ENCODE data around the gene GARNL3.

The GARNL3 gene, protein sequence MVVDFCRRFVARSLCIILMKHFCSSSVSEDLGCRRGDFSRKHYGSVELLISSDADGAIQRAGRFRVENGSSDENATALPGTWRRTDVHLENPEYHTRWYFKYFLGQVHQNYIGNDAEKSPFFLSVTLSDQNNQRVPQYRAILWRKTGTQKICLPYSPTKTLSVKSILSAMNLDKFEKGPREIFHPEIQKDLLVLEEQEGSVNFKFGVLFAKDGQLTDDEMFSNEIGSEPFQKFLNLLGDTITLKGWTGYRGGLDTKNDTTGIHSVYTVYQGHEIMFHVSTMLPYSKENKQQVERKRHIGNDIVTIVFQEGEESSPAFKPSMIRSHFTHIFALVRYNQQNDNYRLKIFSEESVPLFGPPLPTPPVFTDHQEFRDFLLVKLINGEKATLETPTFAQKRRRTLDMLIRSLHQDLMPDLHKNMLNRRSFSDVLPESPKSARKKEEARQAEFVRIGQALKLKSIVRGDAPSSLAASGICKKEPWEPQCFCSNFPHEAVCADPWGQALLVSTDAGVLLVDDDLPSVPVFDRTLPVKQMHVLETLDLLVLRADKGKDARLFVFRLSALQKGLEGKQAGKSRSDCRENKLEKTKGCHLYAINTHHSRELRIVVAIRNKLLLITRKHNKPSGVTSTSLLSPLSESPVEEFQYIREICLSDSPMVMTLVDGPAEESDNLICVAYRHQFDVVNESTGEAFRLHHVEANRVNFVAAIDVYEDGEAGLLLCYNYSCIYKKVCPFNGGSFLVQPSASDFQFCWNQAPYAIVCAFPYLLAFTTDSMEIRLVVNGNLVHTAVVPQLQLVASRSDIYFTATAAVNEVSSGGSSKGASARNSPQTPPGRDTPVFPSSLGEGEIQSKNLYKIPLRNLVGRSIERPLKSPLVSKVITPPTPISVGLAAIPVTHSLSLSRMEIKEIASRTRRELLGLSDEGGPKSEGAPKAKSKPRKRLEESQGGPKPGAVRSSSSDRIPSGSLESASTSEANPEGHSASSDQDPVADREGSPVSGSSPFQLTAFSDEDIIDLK

DNA sequence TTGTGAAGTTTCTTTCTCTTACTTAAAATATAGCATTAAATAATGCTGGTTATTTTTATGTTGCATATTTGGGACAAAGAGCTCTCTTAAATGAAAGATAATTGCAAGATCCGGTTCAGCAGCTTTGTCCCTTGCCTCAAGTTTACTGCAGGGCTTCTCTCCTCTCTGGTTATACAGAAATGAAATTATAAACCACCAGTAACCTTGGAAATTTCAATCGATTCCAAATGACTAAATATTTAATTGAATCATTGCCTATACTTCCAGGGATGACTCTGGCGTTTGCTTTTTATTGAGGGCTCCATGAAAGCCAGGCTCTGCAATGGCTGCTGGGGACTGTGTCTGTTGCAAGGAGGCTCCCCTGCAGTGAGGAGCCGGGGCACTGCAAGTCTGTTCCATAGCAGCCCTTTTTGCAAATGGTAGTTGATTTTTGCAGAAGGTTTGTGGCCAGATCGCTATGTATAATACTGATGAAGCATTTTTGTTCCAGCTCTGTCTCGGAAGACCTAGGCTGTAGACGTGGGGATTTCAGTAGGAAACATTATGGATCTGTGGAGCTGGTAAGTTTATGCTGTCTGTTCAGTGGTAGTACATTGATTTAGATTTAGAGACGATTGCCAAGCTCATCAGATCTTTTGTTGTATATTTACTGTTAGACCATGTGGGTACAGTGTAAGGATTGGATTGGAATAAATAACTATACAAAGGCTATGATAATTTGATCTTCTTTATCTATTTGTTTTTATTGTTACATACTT is at the start of gene GARNL3:
TSS of gene GARNL3 (plus strand) at position 313 of the 758 bp plus-strand sequence. CDS start at position 417, 104 bp downstream.
- DNase-seq: no peak

GRCh38 chr9:127215268-127216209 is 49.0 kb upstream of the GARNL3 start:
- no peak for DNase-seq

DNA sequence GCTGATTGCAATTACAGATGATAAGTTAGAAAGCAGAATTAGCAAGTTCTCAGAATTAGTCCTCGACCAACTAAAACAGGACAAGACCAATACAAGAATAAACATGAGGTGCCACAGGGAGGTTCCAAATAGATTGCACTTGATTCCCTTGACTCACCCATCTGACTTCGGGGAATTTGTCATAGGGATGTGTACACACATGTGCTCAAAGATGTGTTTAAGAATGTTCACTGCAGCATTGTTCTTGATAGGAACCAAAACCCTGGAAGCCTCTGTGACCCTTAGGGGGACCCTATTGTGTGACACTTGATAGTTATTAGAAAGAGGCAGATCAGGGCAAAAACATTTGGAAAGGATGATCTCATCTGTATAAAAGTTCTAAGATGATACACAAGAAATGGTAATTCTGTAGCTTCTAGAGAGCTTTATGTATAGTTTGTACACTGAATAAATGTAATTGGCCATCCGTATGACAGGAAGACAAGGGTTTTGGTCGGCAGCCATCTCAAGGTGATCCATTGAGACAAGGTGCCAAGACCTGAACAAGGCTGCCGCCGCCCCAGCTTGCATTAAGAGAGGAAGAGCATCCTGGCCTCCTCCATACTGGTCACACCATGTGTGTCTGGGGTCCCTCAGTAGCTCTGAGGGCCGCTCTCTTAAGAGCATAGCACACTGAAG is 48.2 kb upstream of the GARNL3 start:
- no peak for DNase-seq

- no peak for DNase-seq
Observed at GRCh38 chr9:127216888-127217217, 47.7 kb upstream of the GARNL3 start.

- DNase-seq: no peak
Observed at GRCh38 chr9:127218818-127219217, 45.8 kb upstream of the GARNL3 start.

DNA sequence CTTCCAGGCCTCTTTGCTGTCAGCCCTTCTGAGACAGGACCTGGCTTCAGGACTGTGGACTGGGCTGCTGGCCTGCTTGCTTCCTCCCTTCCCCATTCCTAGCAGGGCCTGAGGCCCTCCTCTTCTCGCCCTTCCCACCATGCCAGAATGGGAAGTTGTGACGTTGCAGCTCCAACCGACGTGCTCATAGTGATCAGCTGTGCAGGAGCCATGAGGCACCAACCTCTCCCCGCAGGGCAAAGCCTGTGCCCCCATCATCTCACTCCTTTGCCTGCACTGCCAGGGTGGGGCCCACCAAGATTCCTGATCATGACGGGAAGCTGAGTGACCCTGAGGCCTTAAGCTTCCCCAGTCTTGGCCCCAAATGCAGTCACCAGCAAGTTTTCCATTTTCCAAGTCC is 45.1 kb upstream of the GARNL3 start:
- DNase-seq: no peak

- no peak for DNase-seq
Observed at GRCh38 chr9:127221695-127222094, 42.9 kb upstream of the GARNL3 start.

DNA sequence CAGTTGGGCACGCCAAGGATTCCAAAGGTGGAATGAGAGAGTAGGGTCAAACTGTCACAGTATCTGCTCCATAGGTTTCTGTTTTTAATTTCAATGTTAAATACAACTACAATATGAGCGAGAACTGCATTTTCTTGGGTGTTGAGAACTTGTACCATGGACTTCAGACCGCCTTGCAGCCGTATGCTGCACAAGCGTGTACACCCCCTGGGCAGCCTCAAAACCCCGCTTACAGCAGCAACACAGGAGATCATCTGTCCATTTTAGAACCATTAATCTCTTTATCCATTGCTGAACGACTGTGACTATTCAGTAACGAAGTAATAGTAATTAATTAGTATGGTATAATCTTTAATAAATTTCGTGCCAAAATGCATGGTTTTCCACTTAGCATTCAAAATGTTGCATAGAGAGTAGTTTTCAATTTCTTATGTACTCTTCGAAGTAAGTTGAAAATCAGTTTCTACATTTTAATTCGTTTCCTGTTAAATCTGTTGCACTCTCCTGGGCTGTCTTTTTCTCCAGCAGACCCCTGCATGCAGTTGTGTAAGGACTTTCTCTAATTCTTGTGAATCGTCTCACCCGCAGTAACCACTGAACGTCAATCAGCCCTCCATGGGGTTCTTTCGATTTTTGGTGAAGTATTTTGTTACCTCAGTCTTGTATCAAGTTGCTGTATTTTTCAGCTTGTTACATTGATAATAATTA is 42.0 kb upstream of the GARNL3 start:
- DNase-seq: no peak

DNA sequence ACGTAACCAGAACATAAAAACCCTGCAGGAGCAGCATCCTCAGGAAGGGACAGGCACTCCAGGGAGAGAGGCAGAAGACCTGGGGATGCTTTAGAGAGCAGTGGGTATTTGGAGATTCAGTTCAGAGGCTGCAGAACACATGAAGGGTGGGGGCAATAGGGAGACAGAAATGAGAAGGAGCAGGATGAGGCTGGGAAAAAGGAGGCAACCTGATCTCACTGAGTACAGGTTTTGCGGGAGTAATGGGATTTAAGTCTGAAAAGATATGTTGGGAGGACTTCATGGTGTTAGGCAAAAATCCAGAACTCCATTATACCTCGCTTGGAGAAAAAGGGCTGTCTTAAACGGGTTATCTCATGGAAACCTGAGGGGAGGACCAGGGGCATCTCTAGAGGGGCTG is 41.3 kb upstream of the GARNL3 start:
- no peak for DNase-seq

DNA sequence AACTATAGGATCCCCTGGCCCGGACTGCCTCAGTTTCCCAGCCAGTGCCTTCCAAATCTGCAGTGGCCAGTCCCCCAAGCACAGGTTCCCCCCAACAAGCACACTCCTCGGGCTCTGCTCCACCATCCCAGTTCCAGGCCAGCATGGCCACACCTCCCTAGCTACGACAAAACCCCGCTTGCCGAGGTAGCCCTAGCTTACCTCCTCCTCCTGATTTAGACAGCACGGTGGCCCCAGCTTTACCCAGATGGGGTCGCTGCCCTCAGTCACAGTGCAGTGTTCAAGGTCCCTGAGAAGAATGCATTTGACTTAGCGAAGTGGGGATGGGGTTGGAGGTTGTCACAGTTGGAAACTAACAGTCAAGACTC is 40.8 kb upstream of the GARNL3 start:
- no peak for DNase-seq

DNA sequence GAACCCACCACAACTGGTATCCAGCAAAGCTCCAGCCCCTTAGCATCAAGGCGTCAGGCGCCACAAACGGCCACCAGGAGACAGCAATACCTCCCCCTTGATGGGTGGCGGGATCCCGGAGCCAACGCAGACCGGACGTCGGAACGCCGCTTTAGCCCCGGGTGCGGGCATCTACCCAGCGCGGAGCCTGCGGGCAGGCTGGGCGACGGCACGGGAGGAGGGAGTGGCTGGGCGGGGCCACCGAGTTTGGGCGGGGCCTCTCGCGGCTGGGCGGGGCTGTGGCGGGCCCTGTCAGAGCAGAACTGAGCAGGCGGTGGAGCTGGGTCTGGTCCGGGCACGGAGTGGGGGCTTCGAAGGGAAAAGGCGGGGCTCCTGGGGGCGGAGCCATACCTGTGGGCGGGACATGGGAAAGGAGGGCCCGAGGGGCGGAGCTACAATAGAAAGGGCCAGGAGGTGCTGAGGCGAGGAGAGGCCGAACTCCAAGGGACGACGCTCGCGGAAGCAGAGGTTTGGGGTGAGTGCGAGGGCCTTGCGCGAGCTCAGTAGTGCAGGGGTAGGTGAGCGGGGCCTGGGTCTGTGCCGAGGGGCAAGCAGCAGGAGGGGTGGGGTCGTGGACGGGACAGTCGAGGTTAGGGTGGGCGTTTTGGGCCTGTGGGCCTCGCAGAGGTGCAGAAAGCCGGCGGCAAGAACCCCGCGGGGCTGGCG is 40.2 kb upstream of the GARNL3 start:
- peak; percentile 73 to 87 for DNase-seq

DNA sequence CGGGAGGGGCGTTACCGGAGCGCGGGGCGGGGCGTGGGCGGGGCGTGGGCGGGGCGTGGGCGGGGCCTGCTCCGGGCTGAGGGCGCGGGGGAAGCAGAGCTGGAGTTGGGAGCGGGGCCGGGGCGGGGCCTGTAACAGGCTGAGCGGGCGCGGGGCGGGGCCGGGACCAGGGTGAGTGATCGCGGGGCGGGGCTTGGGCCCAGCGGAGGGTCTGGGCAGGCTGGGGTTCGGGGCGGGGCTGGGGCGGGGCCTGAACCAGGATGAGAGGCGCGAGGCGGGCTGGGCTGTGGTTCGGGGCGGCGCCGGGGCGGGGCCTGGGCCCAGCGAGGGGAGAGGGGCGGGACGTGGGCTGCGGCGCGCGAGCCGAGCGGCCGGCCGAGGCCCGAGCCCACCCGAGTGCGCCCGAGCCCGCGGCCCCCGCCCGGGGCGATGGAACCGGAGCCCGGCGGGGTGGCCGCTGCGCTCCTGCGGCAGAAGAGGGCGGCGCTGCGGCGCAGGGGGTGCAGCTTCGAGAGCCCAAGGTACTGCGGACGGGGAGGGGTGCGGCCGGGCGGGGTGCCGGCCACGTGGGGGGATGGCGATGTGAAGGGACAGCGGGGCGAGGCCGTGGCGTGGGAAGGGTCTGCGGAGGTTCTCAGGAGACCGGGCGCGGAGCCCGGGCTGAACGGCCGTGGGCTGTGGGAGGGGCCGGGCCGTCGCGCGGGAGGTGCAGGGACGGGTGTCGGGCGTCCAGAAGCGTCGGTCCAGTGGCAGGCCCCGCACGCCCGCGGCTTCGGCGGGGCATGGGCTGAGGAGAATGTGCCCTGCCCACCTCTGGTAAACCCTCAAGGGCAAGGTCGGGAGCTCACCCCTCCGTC is 39.5 kb upstream of the GARNL3 start:
- DNase-seq: peak; percentile 60 to 88

- DNase-seq: no peak
Observed at GRCh38 chr9:127225801-127226625, 38.6 kb upstream of the GARNL3 start.

DNA sequence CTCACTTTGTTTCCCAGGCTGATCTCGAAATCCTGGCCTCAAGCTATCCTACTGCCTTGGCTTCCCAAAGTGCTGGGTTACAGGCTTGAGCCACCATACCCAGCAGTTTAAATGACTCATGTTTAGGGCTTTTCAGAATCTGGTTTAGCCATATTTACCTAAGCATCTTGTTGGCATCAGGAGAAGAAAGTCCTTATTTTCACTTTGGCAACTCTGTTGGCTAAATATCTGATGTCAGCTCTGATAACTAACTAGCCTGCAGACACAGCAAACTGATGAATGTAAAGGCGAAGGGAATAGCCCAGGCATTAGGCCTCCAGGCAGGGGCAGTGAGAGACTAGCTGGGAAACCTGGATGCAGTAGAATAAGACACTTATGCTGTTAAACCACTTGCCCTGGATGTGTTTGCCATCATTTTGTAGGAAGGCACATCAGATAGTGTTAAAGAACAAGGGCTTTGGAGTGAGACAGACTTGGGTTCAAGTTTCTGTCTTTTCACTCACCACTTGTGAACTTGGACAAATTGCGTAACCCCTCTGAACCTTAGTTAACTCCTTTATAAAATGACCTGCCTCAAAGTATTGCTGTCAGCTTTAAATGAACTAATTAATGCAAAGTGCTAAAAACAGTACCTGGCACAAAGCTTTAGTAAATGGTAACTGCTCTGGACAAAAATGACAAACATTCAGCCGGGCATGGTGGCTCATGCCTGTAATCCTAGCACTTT is 34.7 kb upstream of the GARNL3 start:
- DNase-seq: no peak

DNA sequence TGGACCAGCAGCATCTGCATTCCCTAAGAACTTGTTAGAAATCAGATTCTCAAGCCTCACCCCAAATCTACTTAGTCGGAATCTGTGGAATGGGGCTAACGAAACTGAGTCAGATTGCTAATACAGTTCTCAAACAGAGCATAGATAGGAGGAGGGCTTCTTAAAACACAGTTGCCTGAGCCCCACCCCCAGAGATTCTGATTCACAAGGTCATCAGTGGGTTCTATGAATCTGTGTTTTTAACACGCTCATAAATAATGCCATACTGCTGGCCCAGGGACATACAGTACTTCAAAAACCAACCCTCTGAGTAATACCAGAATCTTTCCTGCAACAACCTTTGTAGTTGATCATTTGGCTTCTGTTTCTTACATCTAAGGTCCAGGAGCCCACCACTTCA is 32.9 kb upstream of the GARNL3 start:
- no peak for DNase-seq

DNA sequence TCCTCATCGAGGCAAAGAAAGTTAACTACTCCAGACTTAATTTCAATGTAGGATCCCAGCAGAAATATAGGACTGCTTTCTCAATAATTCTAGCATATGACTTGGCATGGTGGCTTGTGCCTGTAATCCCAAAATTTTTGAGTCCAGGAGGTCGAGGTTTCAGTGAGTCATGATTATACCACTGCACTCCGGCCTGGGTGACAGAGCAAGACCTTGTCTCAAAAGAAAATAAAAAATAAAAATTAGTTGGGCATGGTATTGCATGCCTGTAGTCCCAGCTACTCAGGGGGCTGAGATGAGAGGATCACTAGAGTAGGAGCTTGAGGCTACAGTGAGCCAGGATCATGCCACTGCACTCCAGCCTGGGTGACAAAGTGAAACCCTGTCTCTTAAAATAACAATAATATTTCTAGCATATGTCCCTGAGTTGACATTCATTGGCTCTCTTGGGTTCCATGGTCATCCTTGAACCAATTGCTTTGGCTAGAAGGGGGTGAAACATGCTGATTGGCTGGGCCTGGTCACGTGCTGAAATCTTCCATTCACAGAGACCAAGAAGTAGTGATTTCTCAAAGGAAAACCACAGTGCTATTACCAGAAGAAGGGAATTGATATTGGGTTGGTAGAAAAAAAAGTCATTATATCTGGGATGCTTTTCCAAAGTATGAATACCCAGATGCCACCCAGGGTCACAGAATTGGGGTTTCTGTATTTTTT is 31.6 kb upstream of the GARNL3 start:
- DNase-seq: no peak

- no peak for DNase-seq
Observed at GRCh38 chr9:127233550-127233949, 31.0 kb upstream of the GARNL3 start.
